PC-3 (cell line): Measurements from ENCODE around the gene CCDC92. TPM values are rescaled to one million over a fixed set of nuclear protein-coding genes. Genes with fewer than 3 reads are reported as not detected.

Experiments
- ATAC-seq: fragments of 200-7000 bp; cut with Tn5 transposase; 2 replicates; pipeline ENCODE4 v1.9.1; 2020; ENCODE audit warnings: mild to moderate bottlenecking, moderate library complexity
- BruUV-seq: library from RNA; stranded (reverse); fragments of 400-500 nt; replicated peaks from 2 replicates; lab custom pipeline; 2021; lab: Mats Ljungman, UMichigan
- CTCF ChIA-PET: fragments of 300-600 bp; sonication (Branson Sonifier 250); formaldehyde crosslinking; loops from one replicate; lab custom pipeline; 2022; ENCODE audit warnings: antibody characterized with exemption; lab: Charles Lee
- POLR2A ChIA-PET: fragments of 300-600 bp; sonication (Branson Sonifier 250); formaldehyde crosslinking; loops from one replicate; lab custom pipeline; 2022; ENCODE audit warnings: antibody characterized with exemption; ENCODE audit not compliant: unreplicated experiment; lab: Charles Lee
- DNase-seq: peaks from one replicate; pipeline ENCODE4 v3.0.0-alpha.2; 2015
- H2AFZ ChIP-seq: fragments of 300-600 bp; sonication (generic); 2 replicates; pipeline ENCODE4 v1.6.0; 2016; ENCODE audit warnings: antibody characterized with exemption, low read length
- H3F3A ChIP-seq: fragments of 300-600 bp; sonication (generic); one replicate; pipeline ENCODE4 v1.6.0; 2017; ENCODE audit warnings: antibody characterized with exemption, low read length, control low read depth, mild to moderate bottlenecking; ENCODE audit not compliant: unreplicated experiment
- H3K27ac ChIP-seq: fragments of 300-600 bp; sonication (generic); 2 replicates; pipeline ENCODE4 v1.5.1; 2016; ENCODE audit warnings: mild to moderate bottlenecking, low read length
- H3K27me3 ChIP-seq: fragments of 300-600 bp; sonication (generic); 2 replicates; pipeline ENCODE4 v1.6.1; 2016; ENCODE audit warnings: low read length, mixed read lengths
- H3K36me3 ChIP-seq: fragments of 300-600 bp; sonication (generic); 2 replicates; pipeline ENCODE4 v1.6.1; 2016; ENCODE audit warnings: low read depth, mixed run types, low read length, mixed read lengths
- H3K4me1 ChIP-seq: fragments of 300-600 bp; sonication (generic); 2 replicates; pipeline ENCODE4 v1.5.1; 2016; ENCODE audit warnings: low read length; ENCODE audit not compliant: insufficient read depth
- H3K4me2 ChIP-seq: fragments of 300-600 bp; sonication (generic); 2 replicates; pipeline ENCODE4 v1.6.0; 2016; ENCODE audit warnings: low read length
- H3K4me3 ChIP-seq: fragments of 300-600 bp; sonication (generic); 2 replicates; pipeline ENCODE4 v1.5.1; 2016; ENCODE audit warnings: mild to moderate bottlenecking, low read length, mixed read lengths
- H3K79me2 ChIP-seq: fragments of 300-600 bp; sonication (generic); 2 replicates; pipeline ENCODE4 v1.6.1; 2017; ENCODE audit warnings: low read length, mixed read lengths
- H3K9ac ChIP-seq: fragments of 300-600 bp; sonication (generic); 2 replicates; pipeline ENCODE4 v1.6.0; 2016; ENCODE audit warnings: mild to moderate bottlenecking, low read length
- H3K9me2 ChIP-seq: fragments of 300-600 bp; sonication (generic); replicated peaks from 2 replicates; pipeline ENCODE4 v1.6.1; 2016; ENCODE audit warnings: mixed run types, low read length, mixed read lengths
- H3K9me3 ChIP-seq: fragments of 300-600 bp; sonication (generic); 2 replicates; pipeline ENCODE4 v1.6.1; 2016; ENCODE audit warnings: low read length, mixed read lengths
- H4K20me1 ChIP-seq: fragments of 300-600 bp; sonication (generic); 2 replicates; pipeline ENCODE4 v1.6.1; 2016; ENCODE audit warnings: low read length, mixed read lengths
- CTCF ChIP-seq: fragments of 300-600 bp; sonication (generic); conservative IDR thresholded peaks from 2 replicates; pipeline ENCODE4 v1.5.1; 2017; ENCODE audit warnings: antibody characterized with exemption, low read depth, mild to moderate bottlenecking, low read length
- EZH2 ChIP-seq: fragments of 300-600 bp; sonication (generic); IDR thresholded peaks from one replicate; pipeline ENCODE4 v1.6.1; 2017; ENCODE audit warnings: antibody characterized with exemption, mild to moderate bottlenecking, low read length; ENCODE audit not compliant: unreplicated experiment
- EZH2phosphoT487 ChIP-seq: fragments of 300-600 bp; sonication (generic); IDR thresholded peaks from 2 replicates; pipeline ENCODE4 v1.6.1; 2018; ENCODE audit warnings: mild to moderate bottlenecking, antibody characterized with exemption, low read length, borderline replicate concordance
- intact Hi-C: fragments of 100-400 bp; cut with micrococcal nuclease; formaldehyde crosslinking; loops from 2 replicates; pipeline ENCODE4 v1.9.0; 2023
- total RNA-seq: library from RNA; depleted of rRNA; stranded (reverse); fragments of >200 nt; gene quantifications from 2 replicates; pipeline ENCODE4 v1.2.3, GENCODE V29; 2014

The CCDC92 gene
- total RNA-seq, 1 experiment from 2014 or later = 9.6 TPM

GRCh38 chr12:124013073-124013472 is 40.4 kb upstream of the CCDC92 start:
- H3K36me3 ChIP-seq = peaks cover 35% of the 10 kb centered on the region
- ATAC-seq = no peak
- no TSS peak for BruUV-seq

GRCh38 chr12:124011435-124012115 is 38.9 kb upstream of the CCDC92 start:
- CTCF ChIA-PET = no interaction called here
- intact Hi-C loops = no loop called here
- ATAC-seq = no peak

More at GRCh38 chr12:124013073-124013472, 40.4 kb upstream of the CCDC92 start:
- Histone ChIP-seq H3K9me3 (no peaks in the 10 kb centered on the region), H3K4me1 (no peaks in the 10 kb centered on the region), H3K9me2 (no peaks in the 10 kb centered on the region), H3K4me2 (no peak overlapping the region), H2AFZ (no peak overlapping the region), H3K4me3 (no peak overlapping the region), H3K27ac (no peak overlapping the region), H3K79me2 (peaks cover 3% of the 10 kb centered on the region; the same call in 1 of the 2 replicates), H3F3A (no peaks in the 10 kb centered on the region), H3K9ac (no peak overlapping the region), H4K20me1 (0 out of 2 replicates have a peak, but pooled peaks cover 3% of the 10 kb centered on the region), H3K27me3 (no peaks in the 10 kb centered on the region)
- CTCF ChIA-PET = no interaction called here
- POLR2A ChIA-PET = no interaction called here
- DNase-seq = no peak
- intact Hi-C loops = no loop called here
- TF ChIP-seq EZH2phosphoT487 (no peak), EZH2 (no peak), CTCF (no peak)

More at GRCh38 chr12:124011435-124012115, 38.9 kb upstream of the CCDC92 start:
- no TSS peak for BruUV-seq
- Histone ChIP-seq H3K27ac (no peak overlapping the region), H3K4me2 (no peak overlapping the region), H3K9me3 (no peaks in the 10 kb centered on the region), H3K4me3 (no peak overlapping the region), H3F3A (no peaks in the 10 kb centered on the region), H4K20me1 (0 out of 2 replicates have a peak, but pooled peaks cover 6% of the 10 kb centered on the region), H3K27me3 (no peaks in the 10 kb centered on the region), H3K9me2 (no peaks in the 10 kb centered on the region), H3K4me1 (no peaks in the 10 kb centered on the region), H2AFZ (no peak overlapping the region), H3K36me3 (peaks cover 35% of the 10 kb centered on the region), H3K79me2 (peaks cover 7% of the 10 kb centered on the region; the same call in 1 of the 2 replicates), H3K9ac (no peak overlapping the region)
- POLR2A ChIA-PET = no interaction called here
- no peak for DNase-seq
- TF ChIP-seq EZH2 (no peak), CTCF (no peak), EZH2phosphoT487 (no peak)
